GM23338 (cell line): Measurements from ENCODE around the gene UQCR11. TPM values are rescaled to one million over a fixed set of nuclear protein-coding genes. Genes with fewer than 3 reads are reported as not detected.

Source experiments
- ATAC-seq: fragments of 200-7000 bp; cut with Tn5 transposase; 3 replicates; pipeline ENCODE4 v1.9.1; 2020
- DNase-seq: peaks from one replicate; pipeline ENCODE4 v3.0.0-alpha.2; 2015; ENCODE audit warnings: low spot score
- H2AFZ ChIP-seq: fragments of 200-600 bp; sonication (generic); 2 replicates; pipeline ENCODE4 v1.8.0; 2016; ENCODE audit warnings: antibody characterized with exemption, mild to moderate bottlenecking, moderate library complexity
- H3F3A ChIP-seq: fragments of 200-600 bp; sonication (generic); replicated peaks from 2 replicates; pipeline ENCODE4 v1.8.0; 2017; ENCODE audit warnings: antibody characterized with exemption, mixed run types, low read depth
- H3K27ac ChIP-seq: fragments of 200-600 bp; sonication (generic); 2 replicates; pipeline ENCODE4 v1.6.1; 2016; ENCODE audit warnings: low read depth
- H3K27me3 ChIP-seq: fragments of 200-600 bp; sonication (generic); 2 replicates; pipeline ENCODE4 v1.8.0; 2016; ENCODE audit warnings: mild to moderate bottlenecking, mixed run types, moderate library complexity; ENCODE audit not compliant: insufficient read depth
- H3K36me3 ChIP-seq: fragments of 200-600 bp; sonication (generic); 2 replicates; pipeline ENCODE4 v1.8.0; 2016; ENCODE audit warnings: mild to moderate bottlenecking; ENCODE audit not compliant: insufficient read depth
- H3K4me1 ChIP-seq: fragments of 200-600 bp; sonication (generic); 2 replicates; pipeline ENCODE4 v1.8.0; 2016; ENCODE audit warnings: mild to moderate bottlenecking, moderate library complexity; ENCODE audit not compliant: insufficient read depth
- H3K4me2 ChIP-seq: fragments of 200-600 bp; sonication (generic); 2 replicates; pipeline ENCODE4 v1.7.1; 2017; ENCODE audit warnings: mixed run types
- H3K4me3 ChIP-seq: fragments of 200-600 bp; sonication (generic); 2 replicates; pipeline ENCODE4 v1.6.1; 2016; ENCODE audit warnings: mixed run types
- H3K79me2 ChIP-seq: fragments of 200-600 bp; sonication (generic); replicated peaks from 2 replicates; pipeline ENCODE4 v1.8.0; 2017; ENCODE audit warnings: mild to moderate bottlenecking; ENCODE audit not compliant: insufficient read depth
- H3K9me2 ChIP-seq: fragments of 200-600 bp; sonication (generic); 2 replicates; pipeline ENCODE4 v1.8.0; 2017; ENCODE audit not compliant: insufficient read depth
- H4K20me1 ChIP-seq: fragments of 200-600 bp; sonication (generic); replicated peaks from 2 replicates; pipeline ENCODE4 v1.8.0; 2017; ENCODE audit warnings: mild to moderate bottlenecking; ENCODE audit not compliant: insufficient read depth
- H3K27ac Mint-ChIP-seq: 2 replicates; pipeline ENCODE4 v1.8.0; 2020; ENCODE audit warnings: inconsistent platforms, mild to moderate bottlenecking, moderate library complexity, mixed read lengths
- H3K27me3 Mint-ChIP-seq: 3 replicates; pipeline ENCODE4 v1.8.0; 2022; ENCODE audit warnings: low read depth, mild to moderate bottlenecking, moderate library complexity, mixed read lengths, inconsistent platforms; ENCODE audit not compliant: insufficient read depth, poor library complexity
- H3K36me3 Mint-ChIP-seq: 3 replicates; pipeline ENCODE4 v1.8.0; 2021; ENCODE audit warnings: low read depth, mild to moderate bottlenecking, inconsistent platforms, moderate library complexity, mixed read lengths
- H3K4me1 Mint-ChIP-seq: 3 replicates; pipeline ENCODE4 v1.8.0; 2020; ENCODE audit warnings: mild to moderate bottlenecking, inconsistent platforms, mixed read lengths
- H3K4me3 Mint-ChIP-seq: 3 replicates; pipeline ENCODE4 v1.8.0; 2021; ENCODE audit warnings: moderate library complexity, mild to moderate bottlenecking, inconsistent platforms, mixed read lengths
- H3K9me3 Mint-ChIP-seq: 3 replicates; pipeline ENCODE4 v1.8.0; 2020; ENCODE audit warnings: moderate library complexity, mild to moderate bottlenecking, inconsistent platforms, mixed read lengths
- CREB1 ChIP-seq: fragments of 250-450 bp; sonication (Bioruptor Pico); IDR thresholded peaks from 2 replicates; pipeline ENCODE4 v1.5.0; 2020; ENCODE audit warnings: low read depth, mild to moderate bottlenecking, moderate library complexity
- CTCF ChIP-seq, 2 experiments: fragments of 200-600 bp in 1 of 2; sonication (generic) in 1 of 2; conservative IDR thresholded peaks; 2 replicates each; pipeline versions ENCODE4 v1.5.1 to v1.6.1; 2016 to 2017; ENCODE audit warnings: antibody characterized with exemption in 2 of 2, low read depth in 2 of 2, mild to moderate bottlenecking in 2 of 2, moderate library complexity in 1 of 2
- EZH2 ChIP-seq: fragments of 200-600 bp; sonication (generic); IDR thresholded peaks from one replicate; pipeline ENCODE4 v1.8.0; 2017; ENCODE audit warnings: antibody characterized with exemption, mild to moderate bottlenecking, low read depth; ENCODE audit not compliant: unreplicated experiment
- EZH2phosphoT487 ChIP-seq: fragments of 200-600 bp; sonication (generic); IDR thresholded peaks from one replicate; pipeline ENCODE4 v1.8.1; 2018; ENCODE audit warnings: antibody characterized with exemption; ENCODE audit not compliant: unreplicated experiment
- JUNB ChIP-seq: IDR thresholded peaks from one replicate; pipeline ENCODE4 v1.6.1; 2016; ENCODE audit warnings: antibody characterized with exemption; ENCODE audit not compliant: unreplicated experiment
- NANOG ChIP-seq: IDR thresholded peaks from 2 replicates; pipeline ENCODE4 v1.6.1; 2016; ENCODE audit warnings: antibody characterized with exemption, borderline replicate concordance
- POLR2AphosphoS5 ChIP-seq: IDR thresholded peaks from 2 replicates; pipeline ENCODE4 v1.6.1; 2016; ENCODE audit warnings: antibody characterized with exemption, low read depth
- REST ChIP-seq: IDR thresholded peaks from one replicate; pipeline ENCODE4 v1.6.1; 2018; ENCODE audit warnings: antibody characterized with exemption; ENCODE audit not compliant: unreplicated experiment
- STAT1 ChIP-seq: IDR thresholded peaks from one replicate; pipeline ENCODE4 v1.6.1; 2016; ENCODE audit warnings: antibody characterized with exemption; ENCODE audit not compliant: unreplicated experiment
- ZNF114 ChIP-seq: fragments of 250-450 bp; sonication (Bioruptor Pico); IDR thresholded peaks from 2 replicates; pipeline ENCODE4 v1.5.0; 2020; ENCODE audit warnings: mild to moderate bottlenecking, moderate library complexity
- ZNF331 ChIP-seq: fragments of 250-450 bp; sonication (Bioruptor Pico); IDR thresholded peaks from 2 replicates; pipeline ENCODE4 v1.5.0; 2020; ENCODE audit warnings: low read depth, mild to moderate bottlenecking, moderate library complexity
- polyA plus RNA-seq: library from polyadenylated mRNA; unstranded; fragments of >200 nt; fragmentation: Nextera tagmentation; extraction: Ambion mirVana; gene quantifications from 2 replicates; pipeline ENCODE4 v1.2.1, GENCODE V29; 2016
- total RNA-seq: library from RNA; depleted of rRNA; stranded (reverse); fragments of >200 nt; shearing (Covaris generic); gene quantifications from 2 replicates; pipeline ENCODE4 v1.2.3, GENCODE V29; 2014
- TF ChIP-seq, protein P1 (sequence below): IDR thresholded peaks from 2 replicates; pipeline ENCODE4 v1.6.1; 2016; ENCODE audit warnings: antibody characterized with exemption
- TF ChIP-seq, protein P2 (sequence below): fragments of 250-450 bp; sonication (Bioruptor Pico); IDR thresholded peaks from 2 replicates; pipeline ENCODE4 v1.5.0; 2020; ENCODE audit warnings: mild to moderate bottlenecking, moderate library complexity

UQCR11 gene
- total and polyA plus RNA-seq, 2 experiments from 2014 or later = 46.4 to 413 TPM

- H3K79me2 ChIP-seq = peaks cover 9% of the 10 kb centered on the region
- H4K20me1 ChIP-seq = peaks cover 19% of the 10 kb centered on the region
- no peak overlapping the region for H3K4me2 ChIP-seq
- H3K27ac Mint-ChIP-seq = peak overlapping the region; percentile 85
- no peaks in the 10 kb centered on the region for H3K4me1 ChIP-seq
- H3K9me3 Mint-ChIP-seq = peaks cover 3% of the 10 kb centered on the region; the same call in 1 of the 3 replicates
- peaks cover 18% of the 10 kb centered on the region for H3K4me1 Mint-ChIP-seq
- H3K36me3 ChIP-seq = peaks cover 11% of the 10 kb centered on the region
- TF ChIP-seq ZNF114 (CRISPR knock-in tag) = no peak
- TF ChIP-seq REST = no peak
- TF ChIP-seq POLR2AphosphoS5 = no peak; the same call in 1 of the 2 replicates
- no peak for TF ChIP-seq CTCF (conservative IDR thresholded peaks at IDR 0.05; ENCODE audit: low read depth in 2 of 2)
- no peak for TF ChIP-seq ZNF331 (CRISPR knock-in tag)
- no peak for TF ChIP-seq NANOG
- no peak for TF ChIP-seq EZH2phosphoT487
- TF ChIP-seq, protein P1, sequence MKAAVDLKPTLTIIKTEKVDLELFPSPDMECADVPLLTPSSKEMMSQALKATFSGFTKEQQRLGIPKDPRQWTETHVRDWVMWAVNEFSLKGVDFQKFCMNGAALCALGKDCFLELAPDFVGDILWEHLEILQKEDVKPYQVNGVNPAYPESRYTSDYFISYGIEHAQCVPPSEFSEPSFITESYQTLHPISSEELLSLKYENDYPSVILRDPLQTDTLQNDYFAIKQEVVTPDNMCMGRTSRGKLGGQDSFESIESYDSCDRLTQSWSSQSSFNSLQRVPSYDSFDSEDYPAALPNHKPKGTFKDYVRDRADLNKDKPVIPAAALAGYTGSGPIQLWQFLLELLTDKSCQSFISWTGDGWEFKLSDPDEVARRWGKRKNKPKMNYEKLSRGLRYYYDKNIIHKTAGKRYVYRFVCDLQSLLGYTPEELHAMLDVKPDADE = no peak
- TF ChIP-seq JUNB = no peak
- no peak for TF ChIP-seq EZH2
- TF ChIP-seq STAT1 = no peak
- TF ChIP-seq CREB1 (CRISPR knock-in tag) = no peak
- TF ChIP-seq, protein P2, sequence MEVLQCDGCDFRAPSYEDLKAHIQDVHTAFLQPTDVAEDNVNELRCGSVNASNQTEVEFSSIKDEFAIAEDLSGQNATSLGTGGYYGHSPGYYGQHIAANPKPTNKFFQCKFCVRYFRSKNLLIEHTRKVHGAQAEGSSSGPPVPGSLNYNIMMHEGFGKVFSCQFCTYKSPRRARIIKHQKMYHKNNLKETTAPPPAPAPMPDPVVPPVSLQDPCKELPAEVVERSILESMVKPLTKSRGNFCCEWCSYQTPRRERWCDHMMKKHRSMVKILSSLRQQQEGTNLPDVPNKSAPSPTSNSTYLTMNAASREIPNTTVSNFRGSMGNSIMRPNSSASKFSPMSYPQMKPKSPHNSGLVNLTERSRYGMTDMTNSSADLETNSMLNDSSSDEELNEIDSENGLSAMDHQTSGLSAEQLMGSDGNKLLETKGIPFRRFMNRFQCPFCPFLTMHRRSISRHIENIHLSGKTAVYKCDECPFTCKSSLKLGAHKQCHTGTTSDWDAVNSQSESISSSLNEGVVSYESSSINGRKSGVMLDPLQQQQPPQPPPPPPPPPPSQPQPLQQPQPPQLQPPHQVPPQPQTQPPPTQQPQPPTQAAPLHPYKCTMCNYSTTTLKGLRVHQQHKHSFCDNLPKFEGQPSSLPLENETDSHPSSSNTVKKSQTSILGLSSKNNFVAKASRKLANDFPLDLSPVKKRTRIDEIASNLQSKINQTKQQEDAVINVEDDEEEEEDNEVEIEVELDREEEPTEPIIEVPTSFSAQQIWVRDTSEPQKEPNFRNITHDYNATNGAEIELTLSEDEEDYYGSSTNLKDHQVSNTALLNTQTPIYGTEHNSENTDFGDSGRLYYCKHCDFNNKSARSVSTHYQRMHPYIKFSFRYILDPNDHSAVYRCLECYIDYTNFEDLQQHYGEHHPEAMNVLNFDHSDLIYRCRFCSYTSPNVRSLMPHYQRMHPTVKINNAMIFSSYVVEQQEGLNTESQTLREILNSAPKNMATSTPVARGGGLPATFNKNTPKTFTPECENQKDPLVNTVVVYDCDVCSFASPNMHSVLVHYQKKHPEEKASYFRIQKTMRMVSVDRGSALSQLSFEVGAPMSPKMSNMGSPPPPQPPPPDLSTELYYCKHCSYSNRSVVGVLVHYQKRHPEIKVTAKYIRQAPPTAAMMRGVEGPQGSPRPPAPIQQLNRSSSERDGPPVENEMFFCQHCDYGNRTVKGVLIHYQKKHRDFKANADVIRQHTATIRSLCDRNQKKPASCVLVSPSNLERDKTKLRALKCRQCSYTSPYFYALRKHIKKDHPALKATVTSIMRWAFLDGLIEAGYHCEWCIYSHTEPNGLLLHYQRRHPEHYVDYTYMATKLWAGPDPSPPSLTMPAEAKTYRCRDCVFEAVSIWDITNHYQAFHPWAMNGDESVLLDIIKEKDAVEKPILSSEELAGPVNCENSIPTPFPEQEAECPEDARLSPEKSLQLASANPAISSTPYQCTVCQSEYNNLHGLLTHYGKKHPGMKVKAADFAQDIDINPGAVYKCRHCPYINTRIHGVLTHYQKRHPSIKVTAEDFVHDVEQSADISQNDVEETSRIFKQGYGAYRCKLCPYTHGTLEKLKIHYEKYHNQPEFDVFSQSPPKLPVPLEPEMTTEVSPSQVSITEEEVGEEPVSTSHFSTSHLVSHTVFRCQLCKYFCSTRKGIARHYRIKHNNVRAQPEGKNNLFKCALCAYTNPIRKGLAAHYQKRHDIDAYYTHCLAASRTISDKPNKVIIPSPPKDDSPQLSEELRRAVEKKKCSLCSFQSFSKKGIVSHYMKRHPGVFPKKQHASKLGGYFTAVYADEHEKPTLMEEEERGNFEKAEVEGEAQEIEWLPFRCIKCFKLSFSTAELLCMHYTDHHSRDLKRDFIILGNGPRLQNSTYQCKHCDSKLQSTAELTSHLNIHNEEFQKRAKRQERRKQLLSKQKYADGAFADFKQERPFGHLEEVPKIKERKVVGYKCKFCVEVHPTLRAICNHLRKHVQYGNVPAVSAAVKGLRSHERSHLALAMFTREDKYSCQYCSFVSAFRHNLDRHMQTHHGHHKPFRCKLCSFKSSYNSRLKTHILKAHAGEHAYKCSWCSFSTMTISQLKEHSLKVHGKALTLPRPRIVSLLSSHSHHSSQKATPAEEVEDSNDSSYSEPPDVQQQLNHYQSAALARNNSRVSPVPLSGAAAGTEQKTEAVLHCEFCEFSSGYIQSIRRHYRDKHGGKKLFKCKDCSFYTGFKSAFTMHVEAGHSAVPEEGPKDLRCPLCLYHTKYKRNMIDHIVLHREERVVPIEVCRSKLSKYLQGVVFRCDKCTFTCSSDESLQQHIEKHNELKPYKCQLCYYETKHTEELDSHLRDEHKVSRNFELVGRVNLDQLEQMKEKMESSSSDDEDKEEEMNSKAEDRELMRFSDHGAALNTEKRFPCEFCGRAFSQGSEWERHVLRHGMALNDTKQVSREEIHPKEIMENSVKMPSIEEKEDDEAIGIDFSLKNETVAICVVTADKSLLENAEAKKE (CRISPR knock-in tag) = no peak
- peaks cover 16% of the 10 kb centered on the region; the same call in 1 of the 2 replicates for H3F3A ChIP-seq
- H3K27ac ChIP-seq = no peak overlapping the region
- no peak for DNase-seq
- no peaks in the 10 kb centered on the region for H3K27me3 ChIP-seq
- no peak overlapping the region for H3K4me3 Mint-ChIP-seq
- H2AFZ ChIP-seq = no peak overlapping the region
- H3K36me3 Mint-ChIP-seq = peaks cover 63% of the 10 kb centered on the region
- ATAC-seq = no peak
- no peak overlapping the region for H3K4me3 ChIP-seq
- no peaks in the 10 kb centered on the region for H3K9me2 ChIP-seq
- peaks cover 26% of the 10 kb centered on the region for H3K27me3 Mint-ChIP-seq
Observed at GRCh38 chr19:1622541-1622940, 17.3 kb upstream of the UQCR11 start.
